Memory B cell (primary cell): ENCODE measurements around the gene TCF4.

Experiments
- ATAC-seq: fragments of 150-1000 bp; cut with Tn5 transposase; 2 replicates; pipeline ENCODE4 v1.10.0; 2021; ENCODE audit warnings: low read depth, mild to moderate bottlenecking, moderate library complexity
- DNase-seq, 2 donors: peaks; one replicate each; pipeline ENCODE4 v3.0.0; 2022; ENCODE audit warnings: low spot score in 2 of 2
- H3K27ac Mint-ChIP-seq: one replicate; pipeline ENCODE4 v1.8.0; 2022; ENCODE audit warnings: mild to moderate bottlenecking, moderate library complexity, mixed read lengths
- H3K27me3 Mint-ChIP-seq: one replicate; pipeline ENCODE4 v1.8.0; 2022; ENCODE audit warnings: mixed read lengths
- H3K36me3 Mint-ChIP-seq: one replicate; pipeline ENCODE4 v1.8.0; 2022; ENCODE audit warnings: mild to moderate bottlenecking, mixed read lengths
- H3K4me1 Mint-ChIP-seq: one replicate; pipeline ENCODE4 v1.8.0; 2022; ENCODE audit warnings: mixed read lengths
- H3K4me3 Mint-ChIP-seq: one replicate; pipeline ENCODE4 v1.8.0; 2022; ENCODE audit warnings: mild to moderate bottlenecking, moderate library complexity, mixed read lengths
- H3K9me3 Mint-ChIP-seq: one replicate; pipeline ENCODE4 v1.8.0; 2022; ENCODE audit warnings: mixed read lengths

The TCF4 gene

DNA sequence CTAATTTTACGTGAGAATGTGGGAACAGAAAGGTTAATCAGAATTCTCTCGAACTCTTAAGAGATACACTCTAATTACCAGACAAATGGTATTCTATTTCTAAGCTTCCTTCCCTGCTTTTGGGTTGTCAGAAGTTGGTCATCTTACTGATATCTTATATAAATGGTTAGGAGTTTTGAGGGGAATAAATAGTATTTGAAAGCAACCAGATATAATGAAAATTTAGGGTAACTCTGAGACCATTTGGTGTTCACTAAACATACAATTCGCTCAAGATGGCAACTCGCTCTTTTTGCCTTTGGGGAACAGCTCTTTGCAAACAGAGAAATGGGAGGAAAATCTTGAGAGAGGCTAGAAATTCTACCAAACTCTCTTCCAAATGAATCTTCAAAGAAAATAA, 250.9 kb downstream of the TCF4 start:
- ATAC-seq (no peak), DNase-seq (no peak)
- H3K4me3 Mint-ChIP-seq, result no peak overlapping the region
- H3K36me3 Mint-ChIP-seq, result no peaks in the 10 kb centered on the region
- H3K27ac Mint-ChIP-seq, result peak overlapping the region; percentile 84
- H3K4me1 Mint-ChIP-seq, result peaks cover 6% of the 10 kb centered on the region
- no peaks in the 10 kb centered on the region for H3K9me3 Mint-ChIP-seq
- no peaks in the 10 kb centered on the region for H3K27me3 Mint-ChIP-seq

DNA sequence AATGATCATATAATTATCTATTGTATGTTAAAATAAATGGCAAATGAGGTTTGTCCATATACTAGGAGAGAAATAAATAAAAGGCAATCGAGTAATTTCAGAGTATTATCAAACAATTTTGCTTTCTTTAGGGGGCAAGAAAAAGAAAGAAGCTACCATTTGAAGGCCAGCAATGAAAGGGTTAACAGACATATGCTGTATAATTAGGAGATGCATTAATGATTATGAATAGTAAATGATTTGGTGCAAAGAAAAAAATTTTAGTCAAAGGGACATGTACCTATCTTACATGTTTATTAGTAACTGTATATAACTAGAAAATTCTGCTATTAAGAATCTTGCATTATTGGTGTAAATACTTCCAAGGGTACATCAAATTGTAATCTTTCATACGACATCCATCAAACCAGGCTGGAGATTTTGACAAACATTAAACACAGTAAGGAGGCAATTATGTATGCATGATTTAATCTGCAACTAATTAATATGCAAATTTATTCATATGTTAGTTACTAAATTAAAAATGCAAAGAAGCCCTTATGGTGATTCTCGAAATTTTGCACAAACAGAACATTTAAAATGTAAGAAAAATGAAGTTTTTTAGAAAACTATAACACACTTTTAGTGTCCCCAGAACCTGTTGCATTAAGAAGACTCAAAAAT, 251.4 kb downstream of the TCF4 start:
- Mint-ChIP-seq H3K27ac (no peak overlapping the region), H3K9me3 (no peaks in the 10 kb centered on the region)

DNA sequence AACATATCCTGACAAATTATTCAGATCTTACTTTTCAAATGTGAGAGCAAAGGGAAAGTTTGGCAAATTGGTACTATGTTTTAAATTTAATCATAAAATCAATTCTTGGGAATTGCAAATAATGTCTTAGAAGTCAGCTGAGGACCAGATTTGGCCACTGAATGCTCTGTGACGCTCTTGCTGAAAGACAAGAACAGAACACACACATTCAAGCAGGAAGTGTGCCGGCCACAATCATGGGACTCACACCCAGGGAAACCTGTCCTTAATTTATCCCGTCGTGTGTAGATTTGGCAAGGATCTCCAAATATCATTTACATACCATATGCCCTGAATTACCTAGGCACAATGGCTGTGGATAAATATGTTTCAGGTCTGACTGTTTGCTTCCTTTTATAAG, 253.1 kb downstream of the TCF4 start:
- Mint-ChIP-seq H3K27ac (no peak overlapping the region), H3K4me1 (peaks cover 6% of the 10 kb centered on the region), H3K36me3 (peaks cover under 1% of the 10 kb centered on the region), H3K27me3 (no peaks in the 10 kb centered on the region), H3K9me3 (no peaks in the 10 kb centered on the region), H3K4me3 (no peak overlapping the region)
- DNase-seq (no peak), ATAC-seq (no peak)

More for the DNA sequence above, 251.4 kb downstream of the TCF4 start:
- DNase-seq (no peak), ATAC-seq (no peak)
- Mint-ChIP-seq H3K36me3 (no peaks in the 10 kb centered on the region), H3K4me1 (peaks cover 6% of the 10 kb centered on the region), H3K27me3 (no peaks in the 10 kb centered on the region), H3K4me3 (no peak overlapping the region)

DNA sequence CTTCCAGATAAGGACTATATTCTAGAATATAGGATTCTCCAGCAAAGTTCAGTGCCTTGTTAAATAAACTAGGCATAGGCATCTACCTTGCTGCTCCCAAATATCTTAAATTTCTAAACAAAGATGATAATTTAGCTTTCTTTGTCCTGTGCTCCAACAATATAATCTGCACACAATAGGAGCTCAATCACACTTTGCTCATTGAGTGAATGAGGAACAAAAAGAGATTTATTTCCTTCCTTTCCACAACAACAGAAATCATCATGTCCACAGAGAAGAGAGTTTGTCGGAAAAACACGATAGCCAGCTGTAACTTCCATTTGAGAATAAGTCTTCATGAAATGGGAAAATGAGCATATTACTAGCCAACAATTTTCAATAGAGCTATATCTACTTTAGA, 256.7 kb downstream of the TCF4 start:
- H3K36me3 Mint-ChIP-seq, result peaks cover 1% of the 10 kb centered on the region
- ATAC-seq, result no peak
- H3K9me3 Mint-ChIP-seq, result no peaks in the 10 kb centered on the region
- H3K27me3 Mint-ChIP-seq, result no peaks in the 10 kb centered on the region
- peaks cover 12% of the 10 kb centered on the region for H3K4me1 Mint-ChIP-seq
- H3K4me3 Mint-ChIP-seq, result no peak overlapping the region
- DNase-seq, result no peak
- no peak overlapping the region for H3K27ac Mint-ChIP-seq

DNA sequence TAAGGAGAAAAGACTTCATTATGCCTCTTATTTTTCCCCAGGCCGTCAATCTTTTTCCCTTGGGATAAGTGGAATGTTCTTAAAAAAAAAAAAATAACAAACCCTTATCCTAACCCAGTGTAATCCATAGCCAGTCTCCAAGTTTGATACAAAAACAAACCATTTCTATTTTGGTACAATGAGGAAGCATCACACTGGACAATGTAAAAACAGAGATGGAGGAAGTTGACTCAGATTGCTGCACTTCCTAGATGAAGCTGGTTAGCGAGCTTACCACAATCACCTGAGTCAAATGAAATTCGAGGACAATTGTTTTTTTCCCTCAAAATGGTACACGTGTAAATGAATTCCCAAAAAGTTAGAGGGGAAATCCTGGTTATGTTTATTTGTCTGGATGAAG, 259.7 kb downstream of the TCF4 start:
- DNase-seq, result no peak
- Mint-ChIP-seq H3K27ac (peak overlapping the region; percentile 69), H3K4me1 (peaks cover 23% of the 10 kb centered on the region), H3K4me3 (peak overlapping the region; percentile 28), H3K36me3 (peaks cover 1% of the 10 kb centered on the region), H3K27me3 (no peaks in the 10 kb centered on the region), H3K9me3 (no peaks in the 10 kb centered on the region)
- peak; percentile 82 for ATAC-seq

DNA sequence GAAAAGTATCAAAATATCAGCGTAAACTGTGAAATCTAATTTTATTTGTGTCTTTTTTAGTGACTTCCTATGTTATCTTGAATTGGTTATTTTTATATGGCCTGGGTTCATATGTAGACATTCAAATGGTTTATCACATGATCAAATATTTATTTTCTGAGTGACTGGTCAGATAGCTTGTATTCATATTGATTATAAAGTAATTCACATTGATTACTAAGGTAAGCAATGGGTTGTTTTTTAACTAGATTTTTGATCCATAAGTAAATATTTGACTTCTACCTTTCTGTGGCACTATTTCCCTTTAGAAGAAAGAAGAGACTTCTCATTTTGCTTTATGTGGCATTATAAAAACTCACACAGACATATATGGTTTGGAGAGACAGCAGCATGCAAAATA, 260.5 kb downstream of the TCF4 start:
- H3K27me3 Mint-ChIP-seq, result no peaks in the 10 kb centered on the region
- no peak for ATAC-seq
- peak overlapping the region; percentile 69 for H3K27ac Mint-ChIP-seq
- H3K4me3 Mint-ChIP-seq, result no peak overlapping the region
- H3K4me1 Mint-ChIP-seq, result peaks cover 24% of the 10 kb centered on the region
- peaks cover 1% of the 10 kb centered on the region for H3K36me3 Mint-ChIP-seq
- no peaks in the 10 kb centered on the region for H3K9me3 Mint-ChIP-seq
- no peak for DNase-seq

DNA sequence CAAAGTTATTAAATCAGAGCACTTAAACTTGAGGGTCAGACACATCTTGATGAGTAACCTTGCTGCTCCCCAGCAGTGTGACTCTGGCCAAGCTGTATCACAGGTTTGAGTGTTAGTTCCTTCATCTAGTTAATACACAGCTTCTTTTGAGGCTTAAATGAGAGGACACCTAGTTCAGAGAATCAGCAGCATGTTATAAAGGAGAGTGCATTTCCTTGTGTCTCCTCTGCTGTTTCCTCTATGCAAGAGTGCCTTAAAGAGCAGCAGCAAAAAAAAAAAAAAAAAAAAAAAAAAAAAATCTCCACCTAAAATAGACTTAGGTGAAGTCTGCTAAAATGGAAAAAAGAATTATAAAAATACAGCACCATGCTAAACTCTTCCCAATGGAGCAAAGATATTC, 261.9 kb downstream of the TCF4 start:
- ATAC-seq (no peak), DNase-seq (no peak)
- peaks cover 1% of the 10 kb centered on the region for H3K36me3 Mint-ChIP-seq
- H3K4me3 Mint-ChIP-seq, result no peak overlapping the region
- H3K4me1 Mint-ChIP-seq, result peaks cover 24% of the 10 kb centered on the region
- peak overlapping the region; percentile 86 for H3K27ac Mint-ChIP-seq
- H3K9me3 Mint-ChIP-seq, result no peaks in the 10 kb centered on the region
- H3K27me3 Mint-ChIP-seq, result no peaks in the 10 kb centered on the region

DNA sequence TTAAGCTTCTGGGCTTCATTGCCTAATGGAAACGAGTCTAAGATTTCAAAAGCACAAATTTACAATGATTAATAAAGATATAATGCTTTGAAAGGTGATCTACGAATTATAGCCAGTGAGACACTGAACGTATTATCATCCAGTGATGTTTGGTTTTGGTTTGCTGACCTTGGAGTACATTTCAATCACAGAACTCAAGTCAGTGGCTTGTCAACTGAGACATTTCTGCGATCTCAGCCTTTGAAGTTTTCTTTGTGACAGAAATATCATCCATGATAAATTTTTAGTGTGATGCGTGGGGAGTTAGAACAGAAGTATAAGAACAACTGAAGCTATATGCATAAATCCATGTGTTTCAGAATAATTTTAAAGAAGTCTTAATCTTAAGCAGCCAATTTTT, 263.8 kb downstream of the TCF4 start:
- peaks cover 2% of the 10 kb centered on the region for H3K36me3 Mint-ChIP-seq
- ATAC-seq, result no peak
- peaks cover 23% of the 10 kb centered on the region for H3K4me1 Mint-ChIP-seq
- H3K27ac Mint-ChIP-seq, result peak overlapping the region; percentile 97
- DNase-seq, result no peak
- H3K4me3 Mint-ChIP-seq, result peak overlapping the region; percentile 36
- H3K27me3 Mint-ChIP-seq, result no peaks in the 10 kb centered on the region
- H3K9me3 Mint-ChIP-seq, result no peaks in the 10 kb centered on the region

DNA sequence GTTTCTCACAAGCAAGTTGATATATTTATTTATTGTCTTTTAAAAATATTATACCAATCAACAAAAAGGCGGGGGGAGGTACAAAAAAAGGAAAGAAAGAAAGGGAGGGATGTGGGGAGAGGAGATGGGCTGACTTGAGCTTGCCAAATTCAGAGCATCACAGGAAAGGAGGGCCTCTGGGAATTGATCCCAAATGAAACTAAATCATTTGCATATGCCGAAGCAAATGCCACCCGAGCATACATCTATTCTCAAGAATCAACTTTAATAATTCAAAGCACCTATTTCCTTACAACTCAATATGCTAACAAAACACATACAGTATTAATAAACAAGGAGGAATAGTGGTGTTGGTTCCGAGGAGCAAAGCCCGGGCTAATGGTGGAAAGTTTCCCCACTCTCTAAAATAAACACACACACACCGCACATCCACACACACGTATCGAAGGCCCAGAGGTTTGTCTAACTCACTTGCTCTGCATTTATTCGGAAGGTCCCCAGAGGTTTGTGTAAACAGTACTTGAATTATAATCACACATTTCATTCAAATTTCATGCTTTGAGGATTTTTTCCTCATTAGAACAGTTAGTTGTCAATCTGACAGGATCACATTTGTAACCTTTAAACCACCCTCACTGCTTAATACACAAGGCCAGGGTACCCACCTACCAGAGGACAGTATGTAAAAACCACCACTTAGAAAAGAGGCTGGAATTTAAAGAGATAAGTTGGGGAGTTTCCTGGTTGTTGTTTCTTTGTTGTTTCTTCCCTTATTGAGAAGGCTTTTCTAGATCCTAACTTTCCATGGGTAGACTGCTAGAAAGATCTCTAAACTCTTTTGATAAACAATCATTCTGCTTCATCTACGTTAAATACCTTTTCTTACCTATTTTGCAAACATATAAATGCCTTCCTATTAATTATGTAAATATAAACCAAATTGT, 264.7 kb downstream of the TCF4 start:
- DNase-seq, result no peak
- Mint-ChIP-seq H3K4me3 (peak overlapping the region; percentile 95), H3K27ac (peak overlapping the region; percentile 97), H3K27me3 (no peaks in the 10 kb centered on the region), H3K36me3 (peaks cover 2% of the 10 kb centered on the region), H3K9me3 (no peaks in the 10 kb centered on the region), H3K4me1 (peaks cover 24% of the 10 kb centered on the region)
- no peak for ATAC-seq

DNA sequence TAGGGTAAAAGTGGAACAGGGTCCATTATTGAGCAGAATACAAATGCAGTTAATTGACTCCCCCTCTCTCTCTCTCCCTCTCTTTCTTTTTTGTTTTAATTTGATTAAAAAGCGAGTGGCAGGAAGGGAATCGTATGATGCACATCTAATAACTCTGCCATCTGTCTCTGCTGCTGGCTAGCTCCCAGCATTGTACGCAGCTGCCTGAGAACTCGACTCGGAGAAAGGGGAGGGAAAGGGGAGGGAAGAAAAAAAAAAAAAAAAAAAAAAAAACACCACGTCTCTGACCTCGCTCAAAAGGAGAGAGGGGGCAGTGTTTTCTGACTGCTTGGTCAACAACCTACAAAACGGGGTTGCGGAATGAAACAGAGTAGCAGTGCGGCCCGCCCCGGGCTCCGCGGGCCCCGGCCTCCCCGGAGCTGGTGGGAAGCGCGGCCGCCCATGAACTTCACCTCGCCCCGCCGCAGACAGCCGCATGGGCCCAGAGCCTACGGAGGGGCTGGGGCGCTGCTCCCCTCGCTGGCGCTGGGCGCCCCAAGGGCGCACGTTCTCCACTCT, 265.7 kb downstream of the TCF4 start:
- Mint-ChIP-seq H3K27me3 (no peaks in the 10 kb centered on the region), H3K27ac (peak overlapping the region; percentile 97), H3K36me3 (peaks cover 2% of the 10 kb centered on the region), H3K4me3 (peak overlapping the region; percentile 95), H3K4me1 (peaks cover 23% of the 10 kb centered on the region), H3K9me3 (no peaks in the 10 kb centered on the region)
- peak; percentile 60 for ATAC-seq
- DNase-seq, result peak; percentile 60 to 69

DNA sequence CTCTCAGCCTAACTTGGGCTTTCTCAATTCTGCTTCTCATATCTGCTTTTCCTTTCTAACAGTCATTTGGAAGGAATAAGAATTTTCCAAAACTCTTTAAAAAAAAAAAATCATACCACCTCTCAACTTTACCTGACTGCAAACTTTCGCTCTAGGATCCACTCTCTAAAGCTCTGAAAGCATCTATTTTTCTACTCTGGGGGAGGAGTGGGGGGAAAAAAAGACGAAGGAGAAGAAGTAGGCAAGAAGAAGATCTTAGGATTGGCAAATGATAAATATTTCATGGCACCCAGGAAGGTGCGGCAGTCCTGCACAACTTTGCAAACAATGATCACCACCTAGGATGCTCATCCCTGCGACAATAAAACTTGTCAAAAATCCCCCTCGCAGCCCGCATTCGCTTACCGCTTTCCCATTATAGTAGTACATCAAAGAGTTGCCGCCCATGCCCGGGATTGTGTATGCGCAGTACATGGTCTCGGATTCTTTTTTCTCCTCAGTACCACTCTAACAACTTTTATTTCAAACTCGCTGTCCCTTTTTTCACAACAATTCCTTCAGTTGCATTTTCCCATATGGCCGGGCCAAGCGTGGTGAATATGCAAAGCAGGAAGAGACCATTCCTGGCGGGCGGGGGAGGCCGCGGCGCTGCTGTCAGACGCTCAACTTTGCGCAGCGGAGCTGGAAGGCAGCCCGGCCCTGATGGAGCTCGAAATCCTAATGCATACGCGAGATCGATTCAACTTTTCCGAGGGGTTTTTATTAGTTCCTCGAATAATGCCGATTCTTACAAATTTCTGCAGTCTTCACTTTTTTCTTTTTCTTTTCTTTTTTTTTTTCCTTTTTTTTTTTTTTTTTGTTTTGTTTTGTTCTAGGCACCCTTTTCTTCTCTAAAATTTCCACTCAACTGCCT, 266.5 kb downstream of the TCF4 start:
- Mint-ChIP-seq H3K27ac (peak overlapping the region; percentile 97), H3K9me3 (no peaks in the 10 kb centered on the region), H3K27me3 (no peaks in the 10 kb centered on the region), H3K36me3 (peaks cover 2% of the 10 kb centered on the region), H3K4me1 (peaks cover 24% of the 10 kb centered on the region), H3K4me3 (peak overlapping the region; percentile 95)
- DNase-seq (peak; percentile 79 to 83), ATAC-seq (peak; percentile 76)

DNA sequence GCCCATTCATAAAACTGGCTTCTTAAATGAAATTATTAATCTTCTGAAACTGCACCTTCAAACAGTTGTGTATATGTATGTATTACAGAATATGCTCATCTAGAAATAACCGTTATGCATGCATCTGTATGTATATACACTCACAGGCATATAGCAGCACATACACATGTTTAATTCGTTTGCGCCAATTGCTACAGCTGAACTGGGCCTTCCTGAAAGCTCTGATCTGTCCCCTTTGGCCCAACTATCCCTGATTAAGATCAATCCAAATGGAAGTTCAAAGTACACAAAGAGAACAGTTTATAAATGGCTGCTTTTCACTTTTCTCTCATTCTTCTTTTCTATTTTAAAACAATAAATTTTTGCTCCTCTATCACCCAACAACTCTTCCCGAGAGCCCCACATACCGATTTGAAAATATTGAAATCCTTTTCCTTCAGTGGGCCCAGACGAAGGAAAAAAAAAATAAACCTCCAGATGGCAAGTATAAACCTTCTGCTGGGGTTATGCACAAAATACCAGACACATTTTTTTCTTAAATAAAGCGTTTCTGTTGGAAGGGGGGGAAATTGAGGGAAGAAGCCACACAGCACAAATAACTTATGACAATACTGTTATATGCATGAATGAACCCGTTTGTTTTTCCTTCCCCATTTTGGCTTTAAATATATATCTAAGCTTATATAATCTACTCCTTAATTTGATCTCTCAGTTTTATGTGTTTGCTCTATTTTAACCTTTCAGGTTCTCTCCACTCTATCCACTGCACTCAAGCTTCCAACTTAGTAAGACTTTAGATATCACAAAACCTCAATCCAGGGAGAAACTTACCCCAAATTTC, 267.3 kb downstream of the TCF4 start:
- H3K4me3 Mint-ChIP-seq, result peak overlapping the region; percentile 95
- peaks cover 2% of the 10 kb centered on the region for H3K36me3 Mint-ChIP-seq
- peaks cover 25% of the 10 kb centered on the region for H3K4me1 Mint-ChIP-seq
- no peaks in the 10 kb centered on the region for H3K9me3 Mint-ChIP-seq
- no peaks in the 10 kb centered on the region for H3K27me3 Mint-ChIP-seq
- ATAC-seq (peak; percentile 12), DNase-seq (no peak)
- peak overlapping the region; percentile 97 for H3K27ac Mint-ChIP-seq
